ENCODE data around the gene TEAD3.

Gene TEAD3

DNA sequence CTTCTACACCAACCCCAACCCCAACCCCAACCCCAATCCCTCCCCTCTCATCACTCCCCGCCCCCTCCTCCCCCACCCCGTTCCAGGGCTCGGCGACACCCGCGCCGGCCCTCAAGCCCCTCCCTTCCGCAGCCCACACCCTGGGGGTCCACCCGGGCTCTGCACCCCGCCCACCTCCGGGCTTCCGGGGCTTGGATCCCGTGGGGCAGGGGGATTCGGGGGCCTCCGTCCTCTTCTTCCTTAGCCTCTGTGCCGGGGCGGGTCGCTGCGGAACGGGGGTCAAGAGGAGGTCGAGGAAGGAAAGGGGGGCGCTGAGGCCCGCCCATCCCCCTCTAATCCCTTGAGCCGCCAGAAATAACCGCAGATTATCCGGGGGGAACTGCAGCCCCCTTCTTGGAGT is 15.1 kb upstream of the TEAD3 start:
- no peak for DNase-seq

DNA sequence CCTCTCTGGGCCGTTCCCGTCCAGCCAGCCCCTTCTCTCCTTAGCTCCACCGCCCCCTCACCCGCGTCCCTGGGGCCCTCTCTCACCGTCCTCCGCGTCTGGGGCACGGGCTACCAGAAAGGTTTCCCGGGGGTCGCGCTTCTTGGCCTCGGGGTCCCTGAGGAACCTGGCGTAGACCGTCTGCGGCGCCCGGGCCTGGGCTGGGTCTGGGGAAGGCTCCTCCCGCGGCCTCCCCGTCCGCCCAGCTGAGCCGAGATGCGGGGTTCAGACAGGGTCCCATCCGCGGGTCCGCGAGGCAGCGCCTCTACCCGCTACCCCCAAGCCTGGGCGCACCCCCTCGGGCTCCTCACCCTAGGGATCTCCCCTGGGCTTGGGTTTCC is 14.7 kb upstream of the TEAD3 start:
- no peak for DNase-seq

DNA sequence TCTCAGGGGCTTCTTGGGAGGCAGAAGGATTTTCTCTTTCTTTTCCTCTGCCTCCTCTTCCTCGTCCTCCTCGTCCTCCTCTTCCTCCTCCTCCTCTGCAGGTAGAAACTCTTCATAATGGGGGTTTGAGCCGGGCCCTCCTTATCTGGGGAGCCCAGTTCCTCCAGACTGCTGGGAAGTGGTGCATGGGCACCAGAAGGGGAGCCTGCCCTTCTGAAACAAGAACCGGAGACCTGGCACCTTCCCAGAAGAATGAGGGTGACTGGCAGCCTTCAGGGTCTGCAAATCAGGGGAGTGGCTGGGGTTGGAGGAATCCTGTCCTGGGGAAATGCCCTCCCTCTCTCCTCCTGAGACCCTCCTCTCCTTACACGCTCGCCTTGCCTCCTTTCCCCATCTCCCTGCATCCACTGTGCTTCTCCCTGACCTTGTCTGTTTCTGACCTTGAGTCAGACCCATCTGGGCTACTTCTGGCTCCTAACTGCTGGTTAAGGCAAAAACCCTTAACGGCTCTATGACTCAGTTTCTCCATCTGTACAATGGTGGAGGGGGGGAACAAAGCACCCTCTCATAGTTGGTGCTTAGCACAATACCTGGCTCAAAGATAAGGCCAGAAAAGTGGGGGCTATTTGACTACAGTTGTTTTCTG is 14.2 kb upstream of the TEAD3 start:
- no peak for DNase-seq

DNA sequence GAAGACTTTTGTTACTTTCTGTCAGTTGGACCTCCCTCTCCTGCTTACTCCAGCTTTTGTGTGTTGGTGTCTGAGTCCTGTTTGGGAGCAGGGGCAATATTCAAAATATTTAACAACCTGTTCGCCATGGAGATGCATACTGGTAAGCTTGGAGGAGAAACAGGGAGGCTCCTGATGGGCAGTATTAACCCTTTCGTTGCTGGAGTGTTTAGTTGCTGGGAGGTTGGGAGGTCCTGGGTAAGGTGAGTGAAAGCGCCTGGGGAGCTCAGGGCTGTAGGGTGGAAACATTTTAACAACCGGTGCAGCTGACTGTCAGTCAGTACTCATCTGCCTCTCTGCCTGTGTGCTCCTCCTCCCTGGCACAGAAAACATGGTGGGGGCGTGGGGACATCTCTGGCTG is 11.7 kb upstream of the TEAD3 start:
- no peak for DNase-seq

DNA sequence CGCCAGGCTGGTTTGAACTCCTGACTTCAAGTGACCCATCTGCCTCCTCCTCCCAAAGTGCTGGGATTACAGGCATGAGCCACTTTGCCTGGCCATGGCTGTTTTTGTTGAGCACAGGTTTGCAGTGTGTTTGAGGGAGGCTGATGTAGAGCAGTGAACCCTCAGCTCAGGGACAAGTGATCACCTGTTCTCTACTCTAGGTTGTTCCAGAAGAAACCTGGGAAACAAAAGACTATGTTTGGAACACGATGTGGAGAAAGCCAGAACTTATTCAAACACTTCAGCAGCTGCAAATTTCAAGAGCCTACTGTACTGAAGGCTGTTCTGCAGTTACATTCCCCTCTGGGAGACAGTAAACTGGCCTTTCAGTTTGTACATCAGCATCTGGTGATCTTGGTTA is 11.1 kb upstream of the TEAD3 start:
- no peak for DNase-seq

DNA sequence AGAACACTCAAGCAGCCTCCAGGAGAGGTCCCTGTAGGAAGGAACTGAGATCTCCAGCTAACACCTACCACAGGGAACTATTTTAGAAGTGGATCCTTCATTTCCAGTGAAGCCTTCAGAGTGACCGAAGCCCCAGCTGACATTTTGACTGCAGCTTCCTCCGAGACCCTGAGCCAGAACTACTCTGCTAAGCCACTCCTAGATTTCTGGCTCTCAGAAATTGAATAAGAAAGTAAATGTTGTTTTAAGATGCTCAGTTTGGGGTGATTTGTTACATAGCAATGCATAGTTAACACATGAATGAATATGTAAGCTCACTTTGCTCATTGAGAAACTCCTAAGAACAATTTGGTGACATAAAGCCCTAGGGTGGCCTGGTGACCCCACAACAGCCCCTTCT is 10.3 kb upstream of the TEAD3 start:
- no peak for DNase-seq

DNA sequence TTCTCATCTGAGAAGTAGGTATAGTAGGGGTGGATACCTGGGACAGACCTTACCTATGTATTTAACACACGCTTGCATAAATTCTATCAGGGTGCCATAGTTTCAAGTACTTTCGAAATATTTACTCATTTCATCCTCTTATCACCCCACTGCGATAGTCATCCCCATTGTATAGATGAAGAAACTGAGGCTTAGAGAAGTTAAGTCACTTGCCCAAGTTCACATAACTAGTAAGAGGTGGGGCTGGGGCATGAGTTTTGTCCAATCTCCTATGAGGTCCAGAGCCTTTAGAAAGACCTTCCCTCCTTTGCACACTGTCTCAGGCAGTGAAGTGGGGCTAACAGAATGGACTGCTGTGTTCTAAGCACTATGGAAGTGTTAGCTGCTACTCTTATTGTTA is 9.7 kb upstream of the TEAD3 start:
- DNase-seq: no peak

DNA sequence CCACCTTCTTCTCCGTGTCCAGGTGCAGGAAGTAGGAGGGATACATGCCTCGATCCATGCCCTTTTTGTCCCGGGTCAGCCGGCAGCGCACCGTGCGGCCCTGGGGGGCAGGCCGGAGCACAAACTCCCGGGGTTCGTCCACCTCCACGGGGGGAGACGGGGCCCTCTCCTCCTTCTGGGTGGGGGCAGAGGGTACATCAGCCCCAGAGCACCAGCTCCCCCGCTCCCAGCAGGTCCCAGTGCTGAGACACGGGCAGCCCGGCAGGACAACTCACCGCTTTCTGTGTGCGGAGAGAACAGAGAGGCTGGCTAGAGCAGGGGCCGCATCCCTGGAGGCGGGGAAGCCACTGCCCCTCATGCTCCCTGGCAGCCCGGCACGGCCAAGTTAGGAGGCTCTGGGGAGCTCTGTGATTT is 9.1 kb upstream of the TEAD3 start:
- no peak for DNase-seq

DNA sequence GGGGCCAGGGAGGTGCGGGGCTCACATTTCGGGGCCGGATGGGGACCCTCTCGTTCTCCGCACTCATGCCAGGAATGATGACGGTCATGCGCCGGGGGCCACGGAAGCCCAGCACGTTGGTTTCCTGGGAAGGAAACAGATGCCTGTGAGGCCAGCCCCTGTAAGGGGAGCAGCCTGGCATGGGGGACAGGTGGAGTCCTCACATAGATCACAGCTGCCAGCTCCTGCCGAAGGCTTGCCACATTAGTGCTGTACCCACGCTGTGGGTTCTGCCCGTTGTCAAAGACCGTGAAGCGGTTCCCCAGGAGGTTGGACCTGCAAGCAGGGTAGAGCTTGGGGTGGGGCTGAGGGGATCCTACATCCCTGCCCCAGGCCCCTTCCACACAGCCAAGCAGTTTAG is 6.7 kb upstream of the TEAD3 start:
- DNase-seq: no peak

DNA sequence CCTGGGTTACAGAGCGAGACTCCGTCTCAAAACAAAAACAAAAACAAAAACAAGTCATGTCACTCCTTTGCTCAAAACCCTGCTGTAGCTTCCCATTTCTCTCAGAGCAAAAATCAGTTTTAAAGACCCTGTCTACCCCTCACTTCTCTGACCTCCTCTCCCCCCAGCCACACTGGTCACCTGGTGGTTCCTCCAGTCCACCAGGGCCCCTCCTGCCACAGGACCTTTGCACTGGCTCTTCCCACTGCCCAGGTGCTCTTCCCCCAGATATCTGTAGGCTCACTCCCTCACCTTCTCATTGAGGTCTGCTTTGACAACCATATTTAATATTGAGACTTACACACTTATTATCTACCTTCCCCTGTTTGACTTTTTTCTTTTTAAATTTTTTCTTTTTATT is 4.9 kb upstream of the TEAD3 start:
- DNase-seq: no peak

DNA sequence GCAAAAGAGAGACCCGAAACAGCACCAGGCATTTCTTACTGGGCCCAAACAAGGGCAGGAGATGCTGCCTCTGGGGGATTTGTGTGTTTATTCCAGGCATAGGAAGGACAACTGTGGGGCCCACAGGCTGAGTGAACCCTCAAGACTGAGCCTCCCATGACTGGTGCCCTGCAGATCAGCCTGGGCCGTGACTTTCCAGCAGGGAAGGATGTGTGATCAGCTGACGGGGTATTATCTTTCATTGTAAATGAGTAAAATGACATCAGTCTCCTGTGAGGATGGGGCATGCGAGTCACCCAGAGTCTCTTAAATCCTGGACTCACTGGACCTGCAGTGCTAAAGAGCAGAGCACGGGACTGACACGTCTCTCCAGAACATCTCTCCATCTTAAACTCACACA is 3.9 kb upstream of the TEAD3 start:
- DNase-seq: no peak

DNA sequence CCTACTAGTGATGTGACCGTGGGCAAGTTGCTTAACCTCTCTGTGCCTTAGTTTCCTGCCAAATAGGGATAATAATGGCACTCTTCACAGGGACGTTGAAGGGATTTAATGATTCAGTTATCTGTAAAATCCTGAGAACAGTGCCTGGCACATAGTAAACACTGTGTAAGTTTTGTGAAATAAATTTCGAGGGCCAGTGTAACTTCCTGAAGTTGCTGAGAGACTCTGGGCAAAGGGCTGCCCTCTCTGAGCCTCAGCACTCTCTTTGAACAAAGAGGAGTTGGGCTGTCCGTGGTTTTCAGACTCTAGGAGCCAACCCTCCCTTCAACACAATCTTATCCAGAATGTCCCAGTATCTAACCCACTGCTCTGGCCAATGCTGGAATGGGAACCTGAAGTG is 2.5 kb upstream of the TEAD3 start:
- DNase-seq: no peak

DNA sequence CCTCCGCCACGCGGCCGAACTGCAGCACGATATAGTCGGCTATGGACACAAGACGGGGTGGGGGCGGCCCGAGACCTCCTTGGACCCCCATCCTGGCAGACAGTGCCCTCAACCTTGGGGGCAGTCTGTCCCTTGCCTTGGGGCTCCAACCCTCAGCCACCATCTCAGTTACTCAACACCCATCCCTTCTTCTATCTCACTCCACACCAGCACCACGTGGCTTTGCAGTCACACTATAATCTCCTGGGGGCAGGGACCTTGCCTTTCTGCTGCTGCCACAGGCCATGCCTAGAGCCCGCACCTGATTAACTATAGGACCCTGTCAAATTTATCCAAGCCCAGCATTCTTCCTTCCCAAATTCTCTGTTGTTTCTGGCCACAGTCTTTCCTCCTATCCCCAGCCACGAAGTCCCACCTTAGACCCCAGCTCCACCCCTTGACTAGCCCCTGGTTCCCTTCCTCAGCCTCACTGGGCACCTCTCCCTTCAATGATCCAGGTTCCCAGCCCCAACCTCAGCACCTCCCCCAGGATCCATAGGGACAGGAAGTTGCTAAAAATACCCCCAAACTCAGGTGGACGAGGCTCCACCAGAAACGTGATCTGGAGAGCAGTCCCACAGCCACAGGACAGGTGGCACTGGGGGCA is 1.7 kb upstream of the TEAD3 start:
- DNase-seq: no peak

DNA sequence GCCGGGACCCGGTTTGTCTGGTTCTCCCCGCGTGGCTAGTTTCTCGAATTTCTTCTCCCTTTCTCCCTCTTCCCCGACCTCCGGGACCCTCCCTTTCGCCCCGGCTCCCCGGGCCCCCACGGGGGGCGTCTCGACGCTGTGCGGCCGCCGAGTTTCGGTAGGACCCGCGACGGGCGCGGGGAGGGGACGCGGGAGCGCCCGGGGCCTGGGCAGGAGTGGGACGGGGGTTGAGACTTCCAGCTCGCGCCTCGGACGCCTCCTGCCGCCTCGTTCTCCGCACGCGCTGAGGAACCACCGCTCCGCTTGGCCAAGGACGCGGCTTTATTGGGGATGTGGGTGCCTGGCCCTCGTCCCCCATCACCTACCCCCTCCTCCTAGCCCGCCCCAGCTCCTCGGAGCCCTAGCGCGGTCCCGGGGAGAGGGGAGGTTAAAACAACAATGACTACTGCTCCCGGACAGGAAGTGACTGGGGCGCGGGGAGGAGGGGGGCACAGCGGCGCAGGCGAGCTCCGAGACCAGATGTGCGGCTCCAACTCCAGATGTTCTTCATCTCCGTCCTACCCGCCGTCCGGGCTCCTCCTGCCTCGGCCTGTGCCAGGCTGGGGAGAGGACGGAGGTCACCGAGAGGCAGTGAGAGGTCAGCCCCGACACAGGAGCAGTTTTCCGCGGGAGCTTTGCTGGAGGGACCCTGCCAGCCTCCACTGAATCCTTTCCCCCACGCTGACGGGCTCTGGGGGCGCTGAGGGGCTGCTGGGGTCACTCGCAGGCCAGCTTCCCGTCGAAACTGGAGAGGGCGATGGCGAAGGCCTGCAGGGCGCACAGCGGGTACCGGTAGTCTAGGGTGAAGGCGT is 917 bp upstream of the TEAD3 start:
- no peak for DNase-seq

DNA sequence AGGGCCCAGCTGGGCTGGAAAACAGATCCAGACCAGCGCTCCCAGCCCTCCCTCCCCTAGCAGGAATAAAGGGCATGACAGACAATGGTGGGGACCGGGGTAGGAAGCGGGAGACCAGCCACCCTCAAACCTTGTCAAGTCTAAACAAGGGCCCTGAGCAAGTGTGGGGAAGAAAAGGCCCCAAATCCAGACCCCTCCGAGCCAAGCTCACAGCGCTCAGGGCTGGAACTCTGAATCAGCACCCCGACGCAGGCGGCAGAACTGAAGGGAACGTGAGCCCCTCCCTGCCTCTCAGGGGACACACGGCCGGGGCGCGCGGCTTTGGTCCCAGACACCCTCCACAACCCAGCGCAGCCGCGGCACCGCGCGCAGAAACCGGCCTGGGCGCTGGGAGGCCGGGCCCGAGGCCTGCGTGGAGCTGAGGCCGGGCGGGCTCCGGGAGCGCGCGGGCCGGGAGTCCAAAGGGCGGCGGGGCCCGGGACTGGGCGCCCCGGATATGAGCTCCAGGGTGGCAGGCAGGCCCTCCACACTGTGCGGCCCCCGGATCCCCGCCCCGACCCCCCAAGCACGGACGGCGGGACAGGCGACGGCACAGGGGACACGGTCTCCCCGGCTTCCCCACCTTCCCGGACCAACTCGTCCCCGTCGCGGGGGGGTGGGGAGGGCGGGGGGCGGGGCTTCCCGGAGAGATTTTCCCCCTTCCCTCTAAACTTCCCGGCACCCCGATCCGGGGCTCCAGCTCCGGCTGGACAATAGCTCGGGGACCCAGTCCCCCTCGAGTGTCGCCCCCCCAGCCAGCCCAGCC is 641 bp downstream of the TEAD3 start:
- DNase-seq: no peak

DNA sequence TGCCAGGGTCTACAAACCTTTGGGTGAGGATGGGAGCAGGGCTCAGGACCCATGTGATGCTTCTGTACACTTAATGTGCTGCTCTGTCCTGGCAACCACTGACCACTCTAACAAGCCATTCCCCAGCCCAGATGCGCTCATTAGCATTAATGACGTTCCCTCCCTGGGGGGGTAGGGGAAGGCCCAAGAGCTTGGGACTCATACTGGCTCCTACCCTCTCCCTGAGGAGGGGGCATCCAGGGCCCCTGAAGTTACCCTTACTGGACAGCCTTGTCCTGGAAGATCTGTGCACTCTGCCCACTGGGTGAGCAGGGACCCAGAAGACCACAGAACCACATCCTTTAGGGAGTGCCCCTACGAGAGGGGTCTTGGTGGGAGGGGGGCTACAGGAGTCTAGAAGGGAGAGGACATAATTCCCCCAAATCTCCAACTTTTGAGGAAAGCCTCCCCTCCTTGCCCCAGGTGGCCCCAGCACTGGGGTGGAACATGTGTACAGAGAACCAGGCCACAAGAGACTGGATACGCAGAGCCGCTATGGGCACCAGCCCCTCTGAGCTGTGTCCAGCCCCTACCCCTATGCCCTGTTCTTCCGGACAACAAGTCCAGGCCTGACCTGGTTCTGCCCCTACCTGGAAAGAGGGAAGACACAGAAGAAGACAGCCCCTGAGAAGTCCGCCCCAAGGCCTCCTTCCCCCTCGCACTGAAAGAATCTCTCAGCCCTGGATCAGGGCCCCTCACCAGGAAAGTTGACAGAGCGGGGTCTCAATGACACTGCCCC is 1.4 kb downstream of the TEAD3 start:
- no peak for DNase-seq

DNA sequence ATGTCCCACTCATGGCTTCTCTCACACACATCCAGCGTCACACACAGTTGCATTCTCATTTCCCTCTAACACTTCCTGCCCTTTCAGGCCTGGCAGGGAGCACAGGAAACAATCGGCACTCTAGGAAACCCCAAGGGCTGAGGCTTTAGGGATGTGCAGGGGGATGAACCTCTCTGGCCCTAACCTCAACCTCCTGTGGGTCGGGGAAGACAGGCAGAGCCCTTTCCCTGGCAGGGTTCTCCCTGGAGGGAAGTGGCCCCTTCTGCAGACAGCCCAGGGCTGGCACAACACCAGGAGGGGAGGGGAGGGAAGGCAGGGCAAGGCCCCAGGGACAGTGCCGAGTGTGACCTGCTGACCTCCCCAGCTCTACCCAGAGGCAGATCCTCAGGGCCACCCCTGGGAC is 2.7 kb downstream of the TEAD3 start:
- DNase-seq: no peak

DNA sequence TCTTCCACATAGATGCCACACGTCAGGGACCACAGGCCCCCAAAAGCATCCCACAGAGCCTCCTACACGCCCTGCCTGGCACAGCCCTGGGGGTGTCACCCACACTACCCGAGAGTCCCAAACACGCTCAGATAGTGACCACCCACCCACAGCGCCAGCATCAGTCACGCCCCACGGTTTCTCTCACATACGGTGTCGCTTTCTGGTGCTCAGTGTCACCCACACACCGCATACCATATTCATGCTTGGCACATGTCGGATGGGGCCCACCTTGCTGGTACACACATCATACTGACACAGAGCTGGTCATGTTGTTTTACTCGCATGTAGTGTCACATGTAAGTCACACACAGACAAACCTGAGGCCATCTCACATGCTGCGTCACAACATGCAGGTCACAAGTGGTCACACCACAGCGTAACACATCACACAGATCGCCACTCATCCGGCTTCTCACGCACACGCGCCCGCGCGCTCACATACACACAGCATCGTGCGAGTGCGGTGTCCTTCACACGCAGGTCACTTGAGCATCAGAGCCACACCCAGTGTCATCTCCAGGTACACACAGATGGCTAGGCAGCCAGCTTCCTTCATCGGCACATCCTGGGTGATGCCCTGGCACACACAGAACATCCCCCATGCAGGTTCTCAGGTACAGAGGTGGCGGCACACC is 3.4 kb downstream of the TEAD3 start:
- DNase-seq: no peak

DNA sequence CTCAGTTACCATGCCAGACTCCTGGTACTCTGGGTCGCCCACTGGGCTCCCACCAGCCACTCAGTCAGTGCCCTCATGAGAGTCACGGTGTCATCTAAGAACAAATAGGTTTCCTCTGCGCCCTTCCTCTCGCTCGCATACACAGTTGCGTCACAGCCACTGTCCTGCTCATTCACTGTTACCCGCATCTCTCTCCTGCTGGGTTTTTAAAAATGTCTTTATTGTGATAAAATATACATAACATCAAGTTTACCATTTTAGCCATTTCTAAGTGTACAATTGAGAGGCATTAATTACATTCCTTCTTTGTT is 4.0 kb downstream of the TEAD3 start:
- no peak for DNase-seq

DNA sequence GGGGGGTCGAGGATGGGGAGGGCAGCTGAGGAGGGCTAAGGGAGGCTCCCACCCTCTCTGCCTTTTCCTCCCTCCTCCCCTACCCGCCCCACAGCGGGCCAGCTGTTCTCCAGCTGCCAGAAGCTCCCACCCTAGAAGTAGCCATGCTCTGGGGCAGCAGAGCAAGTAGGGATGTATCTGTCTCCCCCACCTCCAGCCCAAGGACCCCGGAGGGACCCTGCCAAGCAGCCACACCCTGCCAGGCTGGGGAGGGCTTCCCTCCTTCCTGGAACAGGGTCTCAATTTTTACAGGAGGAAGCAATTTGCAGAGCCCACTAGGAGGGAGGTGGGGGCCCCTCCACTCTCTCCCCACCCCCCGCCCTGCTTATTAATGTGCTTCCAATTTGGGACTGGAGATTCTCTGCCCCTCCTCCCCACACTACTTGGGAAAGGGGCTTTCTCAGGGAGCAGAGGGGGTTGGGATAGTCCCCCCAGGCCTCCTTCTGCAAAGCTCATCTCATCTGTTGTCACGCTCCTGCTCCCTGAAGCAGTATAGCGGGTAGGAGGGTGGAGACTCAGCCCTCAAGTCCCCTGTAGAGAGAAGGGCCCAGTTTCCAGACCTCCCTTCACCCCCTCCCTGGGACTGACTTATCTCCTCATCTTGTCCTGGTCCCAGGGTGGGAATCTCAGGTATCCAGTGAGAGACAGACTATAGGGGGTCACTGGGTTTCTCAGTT is 4.5 kb downstream of the TEAD3 start:
- DNase-seq: no peak

DNA sequence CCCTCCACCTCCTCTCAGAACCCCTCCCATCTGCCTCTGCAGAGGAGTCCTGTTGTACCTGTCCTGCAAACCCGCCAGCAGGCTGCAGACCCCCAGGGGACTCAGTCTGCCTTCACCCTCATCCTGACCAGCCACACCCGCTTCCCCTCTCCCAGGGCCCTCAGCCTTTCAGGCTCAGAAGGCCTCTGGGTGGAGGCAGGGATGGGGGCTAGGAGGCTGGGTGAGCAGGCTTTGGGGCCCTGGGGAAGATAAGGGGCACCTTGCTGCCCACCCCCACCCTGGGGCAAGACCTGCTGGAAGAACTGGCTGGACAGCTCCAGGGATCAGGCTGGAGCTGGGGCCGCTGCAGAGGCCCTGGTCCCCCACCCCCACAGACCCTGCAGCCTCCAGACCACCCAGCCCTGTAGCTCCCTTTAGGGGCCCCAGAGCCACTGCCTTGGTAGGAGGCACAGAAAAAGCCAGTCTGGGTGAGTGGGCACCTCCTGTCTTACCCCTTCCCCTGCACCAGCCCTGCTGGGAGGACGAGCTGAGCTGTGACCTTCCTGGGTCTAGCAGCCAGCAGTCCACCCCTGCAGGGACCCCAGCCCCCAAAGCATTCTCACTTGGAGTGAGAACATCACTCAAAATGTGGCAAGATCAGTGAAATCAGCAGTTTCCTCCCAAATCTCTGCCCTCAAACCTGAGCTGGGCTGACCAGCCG is 5.2 kb downstream of the TEAD3 start:
- no peak for DNase-seq

Measured in NCI-H2081 treated with DMSO at 0.1 percent for 48 hours (cell line).